ENCODE results near the gene FNDC8. TPM values are rescaled to one million over a fixed set of nuclear protein-coding genes. Genes with fewer than 3 reads are reported as not detected.
A peak's percentile ranks its signal among the peaks of the same experiment; 100 is the strongest.

Gene FNDC8
- total and polyA plus RNA-seq, 4 donors, result 0.19 to 0.24 TPM; not detected in 2

DNA sequence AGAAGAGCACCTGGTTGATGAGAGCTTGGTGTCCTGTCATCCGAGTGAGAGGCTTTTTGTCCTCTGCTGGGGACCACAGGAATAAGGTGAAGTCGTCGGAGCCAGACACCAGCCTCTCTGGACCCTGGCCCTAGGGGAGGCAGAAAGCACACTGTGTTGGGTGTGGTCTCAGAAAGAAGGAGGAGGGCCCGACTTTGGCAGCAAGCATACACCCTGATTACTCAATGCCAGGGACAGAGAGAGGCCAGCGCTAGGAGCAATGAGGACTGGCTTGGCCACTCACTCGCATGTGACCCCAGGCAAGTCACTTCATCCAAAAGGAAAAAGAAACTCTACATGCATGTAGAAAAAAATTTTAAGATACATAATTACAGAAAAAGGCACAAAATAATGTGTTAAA is 13.9 kb downstream of the FNDC8 start:
- peaks cover 88% of the 10 kb centered on the region for H3K36me3 ChIP-seq (ENCODE audit: control insufficient read depth, insufficient read depth, low read length)
- WGBS (ENCODE audit: insufficient coverage), result 96% methylated on average over 3 of the region's 6 CpGs
- H3K9me3 ChIP-seq (ENCODE audit: control insufficient read depth, insufficient read depth, low read length), result no peaks in the 10 kb centered on the region

DNA sequence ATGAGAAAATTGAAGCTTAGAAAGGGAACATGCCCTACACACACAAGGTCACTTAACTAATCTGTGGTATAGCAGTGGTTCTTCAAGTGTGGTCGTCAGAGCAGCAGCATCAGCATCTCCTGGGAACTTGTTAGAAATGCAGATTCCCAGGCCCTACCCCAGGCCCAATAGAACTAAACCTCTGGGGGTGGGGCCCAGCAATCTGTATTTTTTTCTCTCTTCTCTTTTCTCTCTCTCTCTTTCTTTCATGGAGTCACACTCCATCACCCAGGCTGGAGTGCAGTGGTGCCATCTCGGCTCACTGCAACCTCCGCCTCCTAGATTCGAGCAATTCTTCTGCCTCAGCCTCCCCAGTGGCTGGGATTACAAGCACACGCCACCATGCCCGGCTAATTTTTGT is 16.8 kb downstream of the FNDC8 start:
- Histone ChIP-seq H3K4me3 (ENCODE audit: low read depth, low read length) (no peak overlapping the region), H3K9me3 (ENCODE audit: control insufficient read depth, insufficient read depth, low read length) (no peaks in the 10 kb centered on the region), H3K27ac (ENCODE audit: low read depth, low read length) (no peak overlapping the region), H3K4me1 (ENCODE audit: control insufficient read depth, insufficient read depth, low read length) (peaks cover 15% of the 10 kb centered on the region), H3K36me3 (ENCODE audit: control insufficient read depth, insufficient read depth, low read length) (peaks cover 61% of the 10 kb centered on the region), H3K27me3 (ENCODE audit: control insufficient read depth, insufficient read depth, low read length) (no peaks in the 10 kb centered on the region)
- DNase-seq (ENCODE audit: low read depth in 4 of 6, low spot score in 6 of 6), result no peak
- WGBS (ENCODE audit: insufficient coverage), result 97% methylated on average over 3 of the region's 6 CpGs

More for the DNA sequence above, 13.9 kb downstream of the FNDC8 start:
- Histone ChIP-seq H3K27ac (ENCODE audit: low read depth, low read length) (no peak overlapping the region), H3K4me1 (ENCODE audit: control insufficient read depth, insufficient read depth, low read length) (peaks cover 6% of the 10 kb centered on the region), H3K4me3 (ENCODE audit: low read depth, low read length) (no peak overlapping the region), H3K27me3 (ENCODE audit: control insufficient read depth, insufficient read depth, low read length) (no peaks in the 10 kb centered on the region)
- no peak for DNase-seq (ENCODE audit: low read depth in 4 of 6, low spot score in 6 of 6)

DNA sequence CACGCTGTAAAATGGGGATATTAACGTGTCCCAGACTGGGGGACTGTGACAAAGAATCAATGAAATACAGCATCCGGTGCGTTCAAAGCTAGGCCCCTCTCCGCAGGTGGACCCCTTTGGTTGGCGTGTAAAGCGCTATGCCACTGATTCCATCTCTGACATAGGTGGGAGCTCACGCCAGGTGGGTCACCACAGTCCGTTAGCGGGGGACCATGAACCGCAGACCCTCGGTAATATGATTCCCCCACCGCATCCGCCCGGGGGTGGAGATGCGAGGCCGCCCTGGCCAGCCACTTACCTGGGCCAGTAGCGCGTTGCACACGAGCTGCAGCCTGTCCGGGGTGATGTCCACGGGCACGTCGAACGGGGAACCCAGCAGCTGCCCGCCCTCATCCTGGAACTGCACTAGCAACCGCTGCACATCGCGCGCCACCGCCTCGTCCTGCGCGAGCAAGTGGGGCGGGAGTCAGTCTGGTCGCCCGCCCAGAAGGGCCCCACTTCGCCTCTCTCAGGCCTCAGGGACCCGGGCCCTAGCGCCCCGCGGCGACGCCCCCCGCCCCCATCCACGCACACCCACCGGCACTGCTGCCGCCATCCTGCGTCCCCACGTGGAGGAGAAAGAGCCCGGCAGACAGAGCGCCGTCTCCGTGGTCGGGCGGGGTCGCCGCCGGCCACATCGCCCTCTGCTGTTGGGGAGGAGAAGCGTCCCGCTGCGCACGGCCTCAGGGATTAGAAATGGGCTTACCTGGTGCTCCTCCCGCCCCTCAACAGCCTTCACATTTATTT is 20.5 kb downstream of the FNDC8 start, which contains the start of gene NLE1:
NLE1 (minus strand) TSS at position 623 of the 786 bp plus-strand sequence; CDS start at position 595, 28 bp downstream.
- Histone ChIP-seq H3K27ac (ENCODE audit: low read depth, low read length) (no peak within 1 kb of the TSS), H3K27me3 (ENCODE audit: control insufficient read depth, insufficient read depth, low read length) (no peaks in the 10 kb centered on the region), H3K4me1 (ENCODE audit: control insufficient read depth, insufficient read depth, low read length) (peaks cover 15% of the 10 kb centered on the region), H3K36me3 (ENCODE audit: control insufficient read depth, insufficient read depth, low read length) (peaks cover 27% of the 10 kb centered on the region), H3K9me3 (ENCODE audit: control insufficient read depth, insufficient read depth, low read length) (no peaks in the 10 kb centered on the region), H3K4me3 (ENCODE audit: low read depth, low read length) (peak within 1 kb of the TSS; percentile 60)
- under 1% methylated on average over 64 of the region's 65 CpGs for WGBS (ENCODE audit: insufficient coverage)
- peak; percentile 31 to 95 (median 69) for DNase-seq (ENCODE audit: low read depth in 4 of 6, low spot score in 6 of 6)

DNA sequence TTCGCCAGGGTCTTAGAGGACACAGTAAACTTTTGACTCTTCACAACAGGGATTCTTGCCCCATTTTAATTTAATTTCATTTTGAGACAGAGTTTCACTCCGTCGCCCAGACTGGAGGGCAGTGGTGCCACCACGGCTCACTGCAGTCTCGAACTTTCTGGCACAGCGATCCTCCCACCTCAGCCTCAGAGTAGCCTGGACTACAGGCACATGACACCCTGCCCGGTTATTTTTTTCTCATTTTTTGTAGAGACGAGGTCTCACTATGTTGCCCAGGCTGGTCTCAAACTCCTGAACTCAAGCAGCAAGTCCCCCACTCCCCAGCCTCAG is 21.0 kb downstream of the FNDC8 start:
- Histone ChIP-seq H3K27me3 (ENCODE audit: control insufficient read depth, insufficient read depth, low read length) (no peaks in the 10 kb centered on the region), H3K4me3 (ENCODE audit: low read depth, low read length) (peak overlapping the region; percentile 60), H3K36me3 (ENCODE audit: control insufficient read depth, insufficient read depth, low read length) (peaks cover 21% of the 10 kb centered on the region), H3K4me1 (ENCODE audit: control insufficient read depth, insufficient read depth, low read length) (peaks cover 15% of the 10 kb centered on the region), H3K27ac (ENCODE audit: low read depth, low read length) (no peak overlapping the region), H3K9me3 (ENCODE audit: control insufficient read depth, insufficient read depth, low read length) (no peaks in the 10 kb centered on the region)
- 67% methylated on average over 8 of the region's 8 CpGs for WGBS (ENCODE audit: insufficient coverage)
- DNase-seq (ENCODE audit: low read depth in 4 of 6, low spot score in 6 of 6), result no peak

DNA sequence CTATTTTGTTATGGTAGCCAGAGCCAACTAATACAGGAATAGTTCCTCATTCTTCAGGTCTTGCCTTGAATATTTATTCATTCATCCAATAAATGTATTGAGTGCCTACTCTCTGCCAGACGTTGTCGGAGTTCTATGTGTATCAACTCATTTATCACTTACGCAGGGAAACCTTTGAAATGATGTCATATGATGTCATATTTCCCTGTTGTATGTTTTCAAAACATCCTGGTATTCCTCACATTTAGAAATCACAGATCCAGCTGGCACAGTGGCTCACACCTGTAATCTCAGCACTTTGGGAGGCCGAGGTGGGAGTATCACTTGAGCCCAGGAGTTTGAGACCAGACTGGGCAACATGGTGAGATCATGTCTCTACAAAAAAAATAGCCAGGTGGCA is 23.4 kb downstream of the FNDC8 start:
- Histone ChIP-seq H3K27ac (ENCODE audit: low read depth, low read length) (no peak overlapping the region), H3K36me3 (ENCODE audit: control insufficient read depth, insufficient read depth, low read length) (peaks cover 2% of the 10 kb centered on the region), H3K4me3 (ENCODE audit: low read depth, low read length) (no peak overlapping the region), H3K9me3 (ENCODE audit: control insufficient read depth, insufficient read depth, low read length) (no peaks in the 10 kb centered on the region), H3K27me3 (ENCODE audit: control insufficient read depth, insufficient read depth, low read length) (no peaks in the 10 kb centered on the region), H3K4me1 (ENCODE audit: control insufficient read depth, insufficient read depth, low read length) (peaks cover 14% of the 10 kb centered on the region)
- WGBS (ENCODE audit: insufficient coverage), result 100% methylated on average over 1 of the region's 4 CpGs
- no peak for DNase-seq (ENCODE audit: low read depth in 4 of 6, low spot score in 6 of 6)

DNA sequence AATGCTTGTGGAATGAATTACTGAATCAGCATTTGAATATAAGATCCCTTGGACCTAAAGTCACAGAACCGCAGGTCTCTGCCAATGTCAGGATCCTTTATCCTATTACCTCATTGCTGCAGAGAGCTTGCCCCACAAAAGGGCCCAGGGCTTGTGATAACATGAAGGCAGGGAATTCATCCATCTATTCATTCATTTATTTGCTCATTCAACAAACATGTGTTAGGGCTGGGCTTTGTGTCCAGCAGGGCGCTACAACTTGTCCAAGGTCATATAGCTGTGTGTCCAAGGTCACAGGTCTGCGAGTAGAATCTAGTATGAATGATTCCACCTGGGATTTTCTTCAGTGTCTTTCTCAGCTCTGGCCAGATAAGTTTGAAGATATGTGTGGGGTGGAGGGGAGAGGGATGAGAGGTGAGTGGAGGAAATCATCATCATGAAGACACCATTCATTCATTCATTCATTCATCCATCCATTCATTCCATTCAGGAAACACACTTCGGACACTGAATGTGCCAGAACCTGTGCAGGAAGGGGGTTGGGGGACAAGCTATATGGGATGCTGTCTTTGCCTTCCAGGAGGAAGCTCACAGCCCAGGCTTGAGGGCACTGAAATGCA is 24.9 kb downstream of the FNDC8 start:
- H3K36me3 ChIP-seq (ENCODE audit: control insufficient read depth, insufficient read depth, low read length), result no peaks in the 10 kb centered on the region
- H3K4me3 ChIP-seq (ENCODE audit: low read depth, low read length), result no peak overlapping the region
- H3K27ac ChIP-seq (ENCODE audit: low read depth, low read length), result no peak overlapping the region
- H3K4me1 ChIP-seq (ENCODE audit: control insufficient read depth, insufficient read depth, low read length), result peaks cover 4% of the 10 kb centered on the region
- no peaks in the 10 kb centered on the region for H3K27me3 ChIP-seq (ENCODE audit: control insufficient read depth, insufficient read depth, low read length)
- no peaks in the 10 kb centered on the region for H3K9me3 ChIP-seq (ENCODE audit: control insufficient read depth, insufficient read depth, low read length)
- no peak for DNase-seq (ENCODE audit: low read depth in 4 of 6, low spot score in 6 of 6)
- whole genome bisulfite sequencing (ENCODE audit: insufficient coverage), result 68% methylated on average over 4 of the region's 4 CpGs

DNA sequence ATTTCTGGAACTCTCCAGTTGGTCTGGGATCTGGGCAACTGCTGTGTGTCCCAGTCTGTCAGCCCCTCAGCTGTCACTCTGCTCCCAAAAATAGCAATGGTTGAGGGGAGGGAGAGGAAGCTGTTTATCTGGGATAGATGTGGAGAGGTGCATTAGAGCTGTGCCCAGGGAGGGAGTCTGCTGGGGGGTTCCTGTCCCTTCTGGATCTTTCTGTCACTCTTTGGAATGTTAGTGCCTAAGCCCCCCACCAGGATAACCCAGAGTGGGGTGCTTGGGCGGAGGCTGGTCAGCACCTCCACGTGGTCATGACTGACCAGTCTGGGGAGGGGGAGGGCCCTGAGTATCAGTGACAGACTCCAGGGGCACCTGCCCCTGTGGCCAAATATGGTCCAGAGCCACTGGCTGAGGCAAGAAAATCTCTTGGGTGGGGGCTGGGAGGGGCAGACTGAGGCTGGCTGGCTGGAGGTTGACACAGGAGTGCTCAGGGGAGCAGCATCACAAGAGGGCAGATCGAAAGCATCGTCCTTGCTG is 26.0 kb downstream of the FNDC8 start, which contains the start of gene UNC45B:
UNC45B (plus strand) TSS at position 443 of the 531 bp plus-strand sequence. CDS start 447 bp downstream, outside the sequence.
- H3K9me3 ChIP-seq (ENCODE audit: control insufficient read depth, insufficient read depth, low read length), result no peaks in the 10 kb centered on the region
- no peak for DNase-seq (ENCODE audit: low read depth in 4 of 6, low spot score in 6 of 6)

DNA sequence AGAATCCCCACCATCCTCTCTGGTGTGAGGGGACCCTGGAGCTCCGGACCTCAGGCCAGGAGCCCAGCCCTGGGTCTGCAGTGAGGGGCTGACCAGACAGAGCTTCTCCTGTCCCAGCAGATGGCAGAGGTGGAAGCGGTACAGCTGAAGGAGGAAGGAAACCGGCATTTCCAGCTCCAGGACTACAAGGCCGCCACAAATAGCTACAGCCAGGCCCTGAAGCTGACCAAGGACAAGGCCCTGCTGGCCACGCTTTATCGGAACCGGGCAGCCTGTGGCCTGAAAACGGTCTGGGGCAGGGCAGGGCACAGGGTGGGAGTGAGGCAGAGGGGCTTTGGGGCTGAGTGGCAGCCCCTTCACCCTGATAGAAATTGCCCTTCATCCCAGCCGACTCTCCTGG is 26.7 kb downstream of the FNDC8 start:
- Histone ChIP-seq H3K4me3 (ENCODE audit: low read depth, low read length) (no peak overlapping the region), H3K4me1 (ENCODE audit: control insufficient read depth, insufficient read depth, low read length) (no peaks in the 10 kb centered on the region), H3K36me3 (ENCODE audit: control insufficient read depth, insufficient read depth, low read length) (no peaks in the 10 kb centered on the region), H3K27ac (ENCODE audit: low read depth, low read length) (no peak overlapping the region), H3K9me3 (ENCODE audit: control insufficient read depth, insufficient read depth, low read length) (no peaks in the 10 kb centered on the region), H3K27me3 (ENCODE audit: control insufficient read depth, insufficient read depth, low read length) (no peaks in the 10 kb centered on the region)
- no peak for DNase-seq (ENCODE audit: low read depth in 4 of 6, low spot score in 6 of 6)
- 73% methylated on average over 7 of the region's 9 CpGs for WGBS (ENCODE audit: insufficient coverage)

More for the DNA sequence above, 26.0 kb downstream of the FNDC8 start, which contains the start of gene UNC45B:
- Histone ChIP-seq H3K36me3 (ENCODE audit: control insufficient read depth, insufficient read depth, low read length) (no peaks in the 10 kb centered on the region), H3K27me3 (ENCODE audit: control insufficient read depth, insufficient read depth, low read length) (no peaks in the 10 kb centered on the region), H3K27ac (ENCODE audit: low read depth, low read length) (no peak within 1 kb of the TSS), H3K4me3 (ENCODE audit: low read depth, low read length) (no peak within 1 kb of the TSS), H3K4me1 (ENCODE audit: control insufficient read depth, insufficient read depth, low read length) (peaks cover under 1% of the 10 kb centered on the region)
- WGBS (ENCODE audit: insufficient coverage), result 72% methylated on average over 4 of the region's 4 CpGs

DNA sequence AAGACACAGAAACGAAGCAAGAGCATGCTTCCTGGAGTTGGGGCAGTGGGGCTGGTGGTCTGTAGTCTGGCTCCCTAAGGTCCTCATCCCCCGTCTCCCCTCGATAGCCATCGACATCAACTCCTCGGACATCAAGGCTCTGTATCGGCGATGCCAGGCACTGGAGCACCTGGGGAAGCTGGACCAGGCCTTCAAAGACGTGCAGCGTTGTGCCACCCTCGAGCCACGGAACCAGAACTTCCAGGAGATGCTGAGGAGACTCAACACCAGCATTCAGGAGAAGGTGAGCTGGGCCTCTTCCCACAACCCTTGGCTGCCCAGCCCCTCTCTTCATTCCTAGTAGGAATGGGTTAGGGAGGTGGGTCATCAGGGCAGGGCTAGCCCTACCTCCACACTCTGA is 28.5 kb downstream of the FNDC8 start:
- Histone ChIP-seq H3K27me3 (ENCODE audit: control insufficient read depth, insufficient read depth, low read length) (no peaks in the 10 kb centered on the region), H3K4me1 (ENCODE audit: control insufficient read depth, insufficient read depth, low read length) (no peaks in the 10 kb centered on the region), H3K9me3 (ENCODE audit: control insufficient read depth, insufficient read depth, low read length) (no peaks in the 10 kb centered on the region), H3K27ac (ENCODE audit: low read depth, low read length) (no peak overlapping the region), H3K4me3 (ENCODE audit: low read depth, low read length) (no peak overlapping the region), H3K36me3 (ENCODE audit: control insufficient read depth, insufficient read depth, low read length) (no peaks in the 10 kb centered on the region)
- 96% methylated on average over 10 of the region's 11 CpGs for WGBS (ENCODE audit: insufficient coverage)
- no peak for DNase-seq (ENCODE audit: low read depth in 4 of 6, low spot score in 6 of 6)

Data from spinal cord (tissue), 10 donors.